Endodermal cell (in vitro differentiated cells): Measurements from ENCODE around the gene LRP1. TPM values are rescaled to one million over a fixed set of nuclear protein-coding genes. Genes with fewer than 3 reads are reported as not detected.

Experiments used
- DNase-seq: peaks from one replicate; pipeline ENCODE4 v3.0.0-alpha.2; 2017
- H3K27ac ChIP-seq: 2 replicates; pipeline ENCODE4 v1.5.1; 2013; ENCODE audit warnings: mild to moderate bottlenecking, low read depth, low read length, moderate library complexity
- H3K27me3 ChIP-seq: 2 replicates; pipeline ENCODE4 v1.6.1; 2013; ENCODE audit warnings: mild to moderate bottlenecking, low read length, moderate library complexity; ENCODE audit not compliant: insufficient read depth, control insufficient read depth, poor library complexity, severe bottlenecking
- H3K36me3 ChIP-seq: 2 replicates; pipeline ENCODE4 v1.7.0; 2013; ENCODE audit warnings: mild to moderate bottlenecking, low read length, moderate library complexity; ENCODE audit not compliant: control insufficient read depth, insufficient read depth
- H3K4me1 ChIP-seq: one replicate; pipeline ENCODE4 v1.7.0; 2013; ENCODE audit warnings: low read length; ENCODE audit not compliant: control insufficient read depth, insufficient read depth
- H3K4me3 ChIP-seq: 2 replicates; pipeline ENCODE4 v1.5.1; 2013; ENCODE audit warnings: mild to moderate bottlenecking, low read length, moderate library complexity
- H3K9ac ChIP-seq: 2 replicates; pipeline ENCODE4 v1.6.1; 2013; ENCODE audit warnings: mild to moderate bottlenecking, low read length, moderate library complexity; ENCODE audit not compliant: poor library complexity, severe bottlenecking; ENCODE audit errors: extremely low read depth
- H3K9me3 ChIP-seq: 2 replicates; pipeline ENCODE4 v1.6.1; 2013; ENCODE audit warnings: mild to moderate bottlenecking, low read length, moderate library complexity; ENCODE audit not compliant: control insufficient read depth
- H3K27ac Mint-ChIP-seq: 2 replicates; pipeline ENCODE4 v1.8.0; 2020; ENCODE audit warnings: mixed read lengths
- H3K27me3 Mint-ChIP-seq: 2 replicates; pipeline ENCODE4 v1.8.0; 2021; ENCODE audit warnings: mild to moderate bottlenecking, mixed read lengths; ENCODE audit not compliant: insufficient read depth
- H3K36me3 Mint-ChIP-seq: 2 replicates; pipeline ENCODE4 v1.8.0; 2020; ENCODE audit warnings: low read depth, mixed read lengths
- H3K4me1 Mint-ChIP-seq: 2 replicates; pipeline ENCODE4 v1.8.0; 2020; ENCODE audit warnings: mixed read lengths
- H3K4me3 Mint-ChIP-seq: 2 replicates; pipeline ENCODE4 v1.8.0; 2020; ENCODE audit warnings: mild to moderate bottlenecking, moderate library complexity, mixed read lengths
- H3K9me3 Mint-ChIP-seq: 2 replicates; pipeline ENCODE4 v1.8.0; 2020; ENCODE audit warnings: mild to moderate bottlenecking, mixed read lengths
- WGBS, 2 experiments: methylation state at CpG; one replicate each; pipeline versions ENCODE4 v1.1.5 to v1.1.7; 2013; ENCODE audit warnings: missing lambda C conversion rate in 2 of 2, mixed read lengths in 1 of 2; ENCODE audit not compliant: insufficient coverage in 1 of 2, insufficient read length in 1 of 2; 5-methylcytosine and 5-hydroxymethylcytosine counted together
- total RNA-seq, 2 donors: library from RNA; stranded (reverse); fragmentation: NEBNext Ultra II Directional in 1 of 2; extraction: Animal tissue kit (Norgen Biotek cat#: 25700) in 1 of 2; gene quantifications; 2 replicates in 1 of 2; 3 replicates in 1 of 2; pipeline ENCODE4 v1.2.1, GENCODE V29; 2021
- TF ChIP-seq, protein P1 (sequence below): fragments of 200-600 bp; sonication (generic); conservative IDR thresholded peaks from 2 replicates; pipeline ENCODE4 v1.5.0; 2021; ENCODE audit warnings: antibody characterized with exemption, mild to moderate bottlenecking

The LRP1 gene
- total RNA-seq, 2 donors from 2014 or later, result 74.5 to 87.7 TPM

DNA sequence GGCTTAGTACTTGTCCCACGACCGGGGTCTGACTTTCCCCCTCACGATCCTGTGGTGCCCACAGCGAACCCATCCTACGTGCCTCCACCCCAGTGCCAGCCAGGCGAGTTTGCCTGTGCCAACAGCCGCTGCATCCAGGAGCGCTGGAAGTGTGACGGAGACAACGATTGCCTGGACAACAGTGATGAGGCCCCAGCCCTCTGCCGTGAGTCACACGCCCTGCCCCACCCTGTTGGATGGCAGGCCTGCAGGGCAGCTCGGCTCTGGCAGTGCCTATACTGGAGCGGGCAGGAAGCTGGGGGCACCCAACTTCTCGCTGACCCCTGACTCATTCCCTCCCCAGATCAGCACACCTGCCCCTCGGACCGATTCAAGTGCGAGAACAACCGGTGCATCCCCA lies 37.5 kb downstream of the LRP1 start:
- no peak overlapping the region for H3K9ac ChIP-seq

DNA sequence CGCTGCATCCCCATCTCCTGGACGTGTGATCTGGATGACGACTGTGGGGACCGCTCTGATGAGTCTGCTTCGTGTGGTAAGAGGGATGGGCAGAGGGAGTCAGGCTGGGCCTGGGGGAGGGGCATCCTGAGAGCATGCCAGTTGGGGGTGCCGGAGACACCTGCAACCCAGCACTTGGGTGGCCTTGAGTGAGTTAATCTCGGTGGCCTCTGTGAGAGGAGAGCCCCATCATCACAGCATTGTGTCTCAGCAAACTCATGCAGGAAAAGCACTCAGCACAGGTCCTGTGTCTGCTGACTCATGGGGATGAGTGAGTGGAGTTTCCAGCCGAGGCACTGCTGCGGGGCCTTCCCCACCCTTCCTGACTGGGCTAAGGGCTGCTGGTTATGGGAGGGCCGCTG lies 38.7 kb downstream of the LRP1 start:
- DNase-seq, result no peak
- Histone ChIP-seq H3K27ac (no peak overlapping the region), H3K27me3 (no peaks in the 10 kb centered on the region), H3K4me1 (no peaks in the 10 kb centered on the region), H3K4me3 (no peak overlapping the region), H3K9ac (no peak overlapping the region), H3K36me3 (peaks cover 59% of the 10 kb centered on the region), H3K9me3 (no peaks in the 10 kb centered on the region)
- no peaks in the 10 kb centered on the region for H3K9me3 Mint-ChIP-seq
- TF ChIP-seq, protein P1, sequence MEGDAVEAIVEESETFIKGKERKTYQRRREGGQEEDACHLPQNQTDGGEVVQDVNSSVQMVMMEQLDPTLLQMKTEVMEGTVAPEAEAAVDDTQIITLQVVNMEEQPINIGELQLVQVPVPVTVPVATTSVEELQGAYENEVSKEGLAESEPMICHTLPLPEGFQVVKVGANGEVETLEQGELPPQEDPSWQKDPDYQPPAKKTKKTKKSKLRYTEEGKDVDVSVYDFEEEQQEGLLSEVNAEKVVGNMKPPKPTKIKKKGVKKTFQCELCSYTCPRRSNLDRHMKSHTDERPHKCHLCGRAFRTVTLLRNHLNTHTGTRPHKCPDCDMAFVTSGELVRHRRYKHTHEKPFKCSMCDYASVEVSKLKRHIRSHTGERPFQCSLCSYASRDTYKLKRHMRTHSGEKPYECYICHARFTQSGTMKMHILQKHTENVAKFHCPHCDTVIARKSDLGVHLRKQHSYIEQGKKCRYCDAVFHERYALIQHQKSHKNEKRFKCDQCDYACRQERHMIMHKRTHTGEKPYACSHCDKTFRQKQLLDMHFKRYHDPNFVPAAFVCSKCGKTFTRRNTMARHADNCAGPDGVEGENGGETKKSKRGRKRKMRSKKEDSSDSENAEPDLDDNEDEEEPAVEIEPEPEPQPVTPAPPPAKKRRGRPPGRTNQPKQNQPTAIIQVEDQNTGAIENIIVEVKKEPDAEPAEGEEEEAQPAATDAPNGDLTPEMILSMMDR, result no peak
- whole genome bisulfite sequencing, 2 experiments, result 91 to 94% methylated on average over 9 to 10 of the region's 10 CpGs
- H3K4me1 Mint-ChIP-seq, result no peaks in the 10 kb centered on the region
- no peak overlapping the region for H3K4me3 Mint-ChIP-seq
- no peak overlapping the region for H3K27ac Mint-ChIP-seq
- peaks cover 55% of the 10 kb centered on the region for H3K36me3 Mint-ChIP-seq
- no peaks in the 10 kb centered on the region for H3K27me3 Mint-ChIP-seq

More for the DNA sequence above, 37.5 kb downstream of the LRP1 start:
- Histone ChIP-seq H3K9me3 (no peaks in the 10 kb centered on the region), H3K36me3 (peaks cover 64% of the 10 kb centered on the region), H3K27me3 (no peaks in the 10 kb centered on the region), H3K4me1 (no peaks in the 10 kb centered on the region), H3K27ac (no peak overlapping the region), H3K4me3 (no peak overlapping the region)
- no peak overlapping the region for H3K4me3 Mint-ChIP-seq
- no peaks in the 10 kb centered on the region for H3K27me3 Mint-ChIP-seq
- H3K27ac Mint-ChIP-seq, result no peak overlapping the region
- TF ChIP-seq, protein P1, result no peak
- 95 to 98% methylated on average over 13 to 19 of the region's 19 CpGs for WGBS, 2 experiments
- no peaks in the 10 kb centered on the region for H3K9me3 Mint-ChIP-seq
- DNase-seq, result no peak
- H3K4me1 Mint-ChIP-seq, result no peaks in the 10 kb centered on the region
- H3K36me3 Mint-ChIP-seq, result peaks cover 46% of the 10 kb centered on the region

DNA sequence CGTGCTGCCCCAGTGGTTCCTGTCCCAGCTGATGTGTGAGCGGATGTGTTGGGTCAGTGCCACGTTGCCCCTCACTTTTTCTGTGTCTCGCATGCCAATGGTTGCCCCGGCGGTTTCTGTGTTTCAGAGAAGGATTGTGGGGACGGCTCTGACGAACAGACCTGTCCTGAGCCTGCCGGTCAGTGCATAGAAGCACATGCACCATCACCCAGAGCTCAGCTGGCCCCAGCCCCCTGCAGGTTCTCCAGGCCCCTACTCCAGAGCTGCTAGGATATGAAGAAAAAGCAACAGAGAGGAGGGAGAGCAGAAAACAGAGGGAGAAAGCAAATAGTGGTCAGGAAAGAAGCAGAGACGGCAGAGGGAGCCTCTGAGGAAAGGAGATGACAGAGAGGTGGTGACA lies 39.8 kb downstream of the LRP1 start:
- Mint-ChIP-seq H3K9me3 (no peaks in the 10 kb centered on the region), H3K4me1 (no peaks in the 10 kb centered on the region), H3K27me3 (no peaks in the 10 kb centered on the region), H3K36me3 (peaks cover 63% of the 10 kb centered on the region), H3K4me3 (no peak overlapping the region), H3K27ac (no peak overlapping the region)
- H3K4me3 ChIP-seq, result no peak overlapping the region
- H3K36me3 ChIP-seq, result peaks cover 54% of the 10 kb centered on the region
- H3K27ac ChIP-seq, result no peak overlapping the region
- TF ChIP-seq, protein P1, result peak; percentile 18
- no peaks in the 10 kb centered on the region for H3K27me3 ChIP-seq
- WGBS, 2 experiments, result 90 to 91% methylated on average over 6 to 10 of the region's 10 CpGs
- no peak for DNase-seq
- H3K9ac ChIP-seq, result no peak overlapping the region
- no peaks in the 10 kb centered on the region for H3K9me3 ChIP-seq
- no peaks in the 10 kb centered on the region for H3K4me1 ChIP-seq
